ENCODE data around the gene IL1B.

The IL1B gene

GRCh38 chr2:112829961-112830681 lies 6.5 kb downstream of the IL1B start:
- DNase-seq (ENCODE audit: low read depth), result peak; percentile 28
- no peak for TF ChIP-seq CTCF (IDR thresholded peaks at IDR 0.05; ENCODE audit: low read length, missing control alignments)
- no peak overlapping the region for H3K4me3 ChIP-seq (replicated peaks; ENCODE audit: low read depth, low read length)

GRCh38 chr2:112829101-112829960 lies 7.2 kb downstream of the IL1B start:
- no peak overlapping the region for H3K4me3 ChIP-seq (replicated peaks; ENCODE audit: low read depth, low read length)
- DNase-seq (ENCODE audit: low read depth), result peak; percentile 63
- TF ChIP-seq CTCF (IDR thresholded peaks at IDR 0.05; ENCODE audit: low read length, missing control alignments), result no peak

DNA sequence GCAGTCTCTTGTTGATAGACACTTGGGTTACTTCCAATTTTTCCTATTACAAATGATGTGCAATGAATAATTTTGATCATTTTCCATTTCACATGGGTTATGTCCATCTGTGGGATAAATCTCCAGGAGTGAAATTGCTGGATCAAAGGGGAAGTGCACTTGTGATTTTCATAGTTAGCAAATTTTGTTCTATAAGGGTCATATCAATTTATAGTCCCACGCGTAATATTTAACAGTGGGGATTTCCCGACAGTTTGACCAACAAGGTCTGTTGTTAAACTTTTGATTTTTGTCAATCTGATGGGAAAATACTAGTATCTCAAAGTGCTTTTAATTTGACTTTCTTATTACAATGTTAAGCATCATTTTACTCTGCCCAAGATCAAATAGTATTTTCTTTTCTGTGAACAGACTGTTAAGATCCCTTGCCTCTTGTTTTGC lies 8.3 kb downstream of the IL1B start:
- no peak overlapping the region for H3K4me3 ChIP-seq (replicated peaks; ENCODE audit: low read depth, low read length)
- DNase-seq (ENCODE audit: low read depth), result peak; percentile 24
- no peak for TF ChIP-seq CTCF (IDR thresholded peaks at IDR 0.05; ENCODE audit: low read length, missing control alignments)

DNA sequence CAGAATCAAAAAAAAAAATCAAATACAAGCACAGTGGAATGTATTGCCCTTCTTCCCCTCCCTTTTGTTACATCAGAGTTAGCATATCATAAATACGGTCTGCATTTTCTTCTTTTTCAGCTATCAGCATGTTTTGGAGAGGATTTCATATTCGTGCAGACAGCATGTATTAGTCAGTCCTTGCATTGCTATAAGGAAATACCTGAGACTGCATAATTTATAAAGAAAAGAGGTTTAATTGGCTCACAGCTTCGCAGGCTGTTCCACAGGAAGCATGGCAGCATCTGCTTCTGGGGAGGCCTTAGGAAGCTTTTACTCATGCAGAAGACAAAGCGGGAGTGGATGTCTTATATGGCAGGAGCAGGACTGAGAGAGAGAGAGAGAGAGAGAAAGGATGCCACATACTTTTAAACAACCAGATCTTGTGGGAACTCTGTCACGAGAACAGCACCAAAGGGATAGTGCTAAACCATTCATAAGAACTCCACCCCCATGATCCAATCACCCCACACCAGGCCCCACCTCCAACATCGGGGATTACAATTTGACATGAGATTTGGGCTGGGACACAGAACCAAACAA lies 8.9 kb downstream of the IL1B start:
- TF ChIP-seq CTCF (IDR thresholded peaks at IDR 0.05; ENCODE audit: low read length, missing control alignments), result no peak
- peak; percentile 36 for DNase-seq (ENCODE audit: low read depth)
- no peak overlapping the region for H3K4me3 ChIP-seq (replicated peaks; ENCODE audit: low read depth, low read length)

- TF ChIP-seq CTCF (IDR thresholded peaks at IDR 0.05; ENCODE audit: low read length, missing control alignments), result no peak
- DNase-seq (ENCODE audit: low read depth), result no peak
These were observed 9.6 kb downstream of the IL1B start for GRCh38 chr2:112827009-112827408.

GRCh38 chr2:112825706-112826105 lies 10.9 kb downstream of the IL1B start:
- H3K4me3 ChIP-seq (replicated peaks; ENCODE audit: low read depth, low read length), result no peak overlapping the region
- TF ChIP-seq CTCF (IDR thresholded peaks at IDR 0.05; ENCODE audit: low read length, missing control alignments), result no peak
- DNase-seq (ENCODE audit: low read depth), result no peak

More at GRCh38 chr2:112827009-112827408, 9.6 kb downstream of the IL1B start:
- H3K4me3 ChIP-seq (replicated peaks; ENCODE audit: low read depth, low read length), result no peak overlapping the region

All from fibroblast of pulmonary artery (primary cell).